HFF-Myc (cell line): ENCODE measurements around the gene SLC16A12.

ENCODE experiments used
- DNase-seq: peaks from one replicate; pipeline ENCODE4 v3.0.0-alpha.2; 2011; ENCODE audit warnings: low read depth; ENCODE audit errors: extremely low read depth
- H3K4me3 ChIP-seq: replicated peaks from 2 replicates; pipeline ENCODE4 v1.5.1; 2011; ENCODE audit warnings: low read depth, mild to moderate bottlenecking, control low read depth, low read length
- CTCF ChIP-seq: IDR thresholded peaks from 2 replicates; pipeline ENCODE4 v1.5.1; 2012; ENCODE audit warnings: mild to moderate bottlenecking, low read depth, low read length, control low read depth; ENCODE audit errors: missing control alignments

SLC16A12 gene

GRCh38 chr10:89478085-89478738, 57.2 kb downstream of the SLC16A12 start:
- no peak for DNase-seq
- no peak for TF ChIP-seq CTCF
- no peak overlapping the region for H3K4me3 ChIP-seq

DNA sequence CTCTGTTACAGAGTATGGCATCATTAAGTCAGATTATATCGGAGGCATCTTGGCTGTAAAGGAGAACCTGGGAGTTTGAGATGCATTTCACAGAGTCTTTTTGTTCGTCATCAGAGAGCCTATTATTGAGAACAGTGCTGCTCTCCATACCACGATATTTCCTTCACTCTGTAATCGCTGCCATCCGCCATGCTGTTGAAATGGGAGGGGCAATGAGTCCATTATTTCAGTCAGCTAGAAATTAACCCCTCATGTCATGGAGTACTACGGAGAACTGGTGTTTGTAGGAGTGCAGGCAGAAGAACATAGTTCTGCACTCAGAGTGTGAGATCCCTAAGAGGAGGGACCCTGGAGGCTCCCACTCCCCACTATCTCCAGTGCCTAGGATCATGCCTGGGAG, 59.2 kb downstream of the SLC16A12 start:
- no peak for DNase-seq
- no peak overlapping the region for H3K4me3 ChIP-seq
- no peak for TF ChIP-seq CTCF

- no peak for TF ChIP-seq CTCF
- H3K4me3 ChIP-seq: no peak overlapping the region
- DNase-seq: no peak
These were observed 59.8 kb downstream of the SLC16A12 start for GRCh38 chr10:89475591-89475998.

DNA sequence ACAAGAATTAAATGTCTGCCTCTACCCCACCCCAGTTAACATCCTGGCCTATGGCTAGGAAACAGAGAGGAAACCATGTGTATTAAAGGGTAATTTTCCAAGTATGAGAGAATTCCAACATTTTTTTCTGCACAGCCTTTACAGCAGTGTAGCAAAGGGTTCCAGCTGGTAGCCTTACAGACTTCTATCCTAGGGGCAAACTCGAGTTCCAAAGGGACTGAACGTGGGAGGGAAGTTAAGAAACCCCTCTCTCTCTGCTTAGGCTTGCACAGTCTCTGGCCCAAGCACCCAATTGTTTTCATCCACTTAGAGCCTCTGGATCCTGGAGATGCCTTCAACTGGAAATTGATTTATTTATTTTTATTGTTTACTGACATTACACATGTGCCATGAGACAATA, 60.3 kb downstream of the SLC16A12 start:
- TF ChIP-seq CTCF: no peak
- H3K4me3 ChIP-seq: no peak overlapping the region
- DNase-seq: no peak

DNA sequence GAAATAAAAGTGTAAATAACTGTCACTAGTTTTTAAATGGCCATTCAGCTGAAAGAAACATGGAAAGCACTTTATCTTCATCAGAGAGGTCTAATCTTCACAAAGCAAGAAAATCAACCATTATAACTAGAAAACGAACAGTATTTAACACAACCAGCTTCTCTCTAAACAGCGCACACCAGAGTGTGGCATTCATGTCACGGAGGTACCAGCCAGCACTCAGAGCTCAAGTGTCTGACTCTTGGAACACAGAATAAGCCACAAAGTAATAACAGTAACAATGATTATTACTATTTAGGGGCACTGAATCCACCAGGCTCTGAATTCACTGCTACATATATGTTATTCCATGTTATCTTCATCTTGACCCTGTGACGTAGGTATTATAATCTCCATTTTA, 60.9 kb downstream of the SLC16A12 start:
- no peak for DNase-seq
- no peak overlapping the region for H3K4me3 ChIP-seq
- no peak for TF ChIP-seq CTCF

DNA sequence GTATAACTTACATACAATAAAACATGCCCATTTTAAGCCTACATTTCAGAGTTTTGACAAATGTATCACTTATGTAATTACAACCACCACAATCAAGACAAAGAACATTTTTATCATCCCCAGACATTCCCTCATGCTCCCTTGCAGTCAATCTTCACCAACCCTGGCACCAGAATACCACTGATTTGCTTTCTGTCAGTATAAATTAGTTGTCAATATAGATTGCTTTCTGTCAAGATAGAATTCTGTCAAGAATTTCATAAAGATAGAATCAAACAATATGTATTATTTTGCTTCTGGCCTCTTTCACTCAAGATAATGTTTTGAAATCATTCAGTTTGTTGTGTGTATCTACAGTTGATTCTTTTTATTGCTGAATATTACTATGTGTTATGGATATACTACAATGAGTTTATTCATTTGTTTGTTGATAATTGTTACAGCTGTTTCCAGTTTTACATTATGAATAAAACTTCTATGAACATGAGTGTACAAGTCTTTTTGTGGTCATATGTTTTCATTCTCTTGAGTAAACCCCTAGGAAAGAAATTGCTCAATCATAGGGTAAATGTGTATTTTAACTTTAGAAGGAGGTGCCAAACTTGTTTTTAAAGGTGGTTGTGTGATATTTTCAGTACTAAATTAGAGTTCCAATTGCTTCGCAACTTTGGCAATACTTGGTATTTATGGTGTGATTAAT, 64.1 kb downstream of the SLC16A12 start:
- DNase-seq: no peak

More for the DNA sequence above, 64.1 kb downstream of the SLC16A12 start:
- no peak overlapping the region for H3K4me3 ChIP-seq
- no peak for TF ChIP-seq CTCF
